NCI-H460 (cell line): ENCODE data around the gene ZNF534. TPM values are rescaled to one million over a fixed set of nuclear protein-coding genes. Genes with fewer than 3 reads are reported as not detected.
"Not testable (repeated sequence)": the region's sequence is repeated elsewhere in the genome, so short reads cannot be mapped to it uniquely, and the experiment has no call there.

Experiments used
- DNase-seq: peaks from one replicate; pipeline ENCODE4 v3.0.0-alpha.2; 2016; ENCODE audit warnings: low read depth; ENCODE audit errors: extremely low read depth
- polyA plus RNA-seq: library from polyadenylated mRNA; depleted of rRNA; stranded (reverse); fragments of >200 nt; gene quantifications from 2 replicates; pipeline ENCODE4 v1.2.3, GENCODE V29; 2014; cell fraction: nucleus; rRNA removed
- total RNA-seq: library from RNA; depleted of rRNA; stranded (reverse); fragments of >200 nt; shearing (Covaris generic); gene quantifications from 2 replicates; pipeline ENCODE4 v1.2.3, GENCODE V29; 2014; rRNA removed

The ZNF534 gene
- not detected in 2 replicates for total RNA-seq
- not detected in 2 replicates for polyA plus RNA-seq

DNA sequence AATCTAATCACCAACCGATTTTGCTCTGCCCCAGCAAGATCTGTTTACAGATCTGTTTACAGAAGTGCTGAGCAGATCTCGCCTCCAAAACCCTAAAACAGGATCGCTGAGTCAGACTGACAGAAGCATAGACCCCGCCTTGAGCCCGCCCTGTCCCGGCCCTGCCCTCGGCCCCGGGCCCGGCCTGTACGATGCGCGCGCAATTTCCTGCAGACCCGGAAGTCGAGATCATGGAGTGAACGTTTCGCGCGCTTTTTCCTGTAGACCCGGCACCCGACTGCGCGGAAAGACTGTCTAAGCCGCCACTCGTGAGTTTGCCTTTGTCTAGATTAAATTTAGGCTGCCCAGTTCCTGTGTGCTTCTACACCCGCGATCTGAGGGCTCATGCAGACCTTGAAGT lies at the start of gene ZNF534:
ZNF534 (plus strand) TSS at position 212 of the 400 bp plus-strand sequence. CDS start 2,327 bp downstream, outside the sequence.
- DNase-seq: no peak

DNA sequence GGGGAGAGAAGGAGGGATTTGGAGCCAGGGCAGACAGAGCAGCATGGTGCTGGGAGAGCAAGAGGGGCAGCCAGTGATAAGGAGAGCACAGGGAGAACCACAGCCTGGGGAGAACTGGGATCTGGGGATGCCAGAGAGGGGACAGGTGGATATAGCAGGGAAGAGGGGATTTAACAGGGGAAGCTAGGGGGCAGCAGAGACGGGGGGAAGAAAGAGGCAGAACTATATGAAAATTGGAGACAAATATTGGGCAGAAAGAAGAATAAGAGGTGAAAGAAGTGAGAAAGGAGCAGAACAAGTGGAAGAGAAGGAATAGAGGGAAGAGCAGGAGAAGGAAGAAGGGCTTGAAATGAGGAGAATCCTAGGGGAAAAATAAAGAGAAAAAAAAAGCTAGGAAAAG lies 37.8 kb upstream of the ZNF534 start:
- no peak for DNase-seq

DNA sequence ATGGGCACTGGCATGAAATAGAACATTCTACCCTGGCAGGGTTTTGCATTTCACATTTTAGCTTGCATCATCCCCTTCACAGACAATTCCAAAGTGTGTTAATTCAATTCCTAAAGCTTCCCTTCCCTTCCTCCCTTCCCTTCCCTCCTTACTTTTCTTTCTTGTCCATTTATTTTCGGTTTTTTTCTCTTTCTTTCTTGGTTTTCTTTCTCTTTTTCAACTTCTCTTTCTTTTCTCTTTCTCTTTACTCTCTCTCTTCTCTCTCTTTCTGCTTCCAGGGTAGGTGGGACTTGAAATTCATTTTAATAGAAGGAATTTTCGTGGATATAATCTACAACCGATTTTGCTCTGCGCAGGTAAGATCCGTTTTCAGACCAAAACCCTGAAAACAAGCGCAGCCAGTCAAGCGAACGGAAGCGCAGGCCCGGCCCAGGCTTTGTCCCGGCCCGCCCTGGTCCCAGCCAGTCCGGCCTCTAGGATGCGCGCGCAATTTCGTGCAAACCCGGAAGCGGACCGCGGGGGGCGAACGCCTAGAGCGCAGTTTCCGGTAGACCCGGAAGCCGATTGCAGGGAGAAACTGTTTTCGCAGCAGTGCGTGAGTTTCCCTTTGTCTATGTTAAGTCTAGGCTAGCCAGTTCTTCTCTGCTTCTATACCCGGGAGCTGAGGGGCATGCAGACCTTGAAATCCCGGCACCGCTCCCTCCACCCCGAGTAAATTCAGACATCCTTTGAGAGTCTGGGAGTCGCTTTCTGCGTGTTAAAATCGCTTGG lies 31.5 kb upstream of the ZNF534 start, which contains the start of gene ZNF528:
ZNF528 (plus strand) TSS at position 540 of the 771 bp plus-strand sequence. CDS start 4,165 bp downstream, outside the sequence.
- peak; percentile 39 for DNase-seq

DNA sequence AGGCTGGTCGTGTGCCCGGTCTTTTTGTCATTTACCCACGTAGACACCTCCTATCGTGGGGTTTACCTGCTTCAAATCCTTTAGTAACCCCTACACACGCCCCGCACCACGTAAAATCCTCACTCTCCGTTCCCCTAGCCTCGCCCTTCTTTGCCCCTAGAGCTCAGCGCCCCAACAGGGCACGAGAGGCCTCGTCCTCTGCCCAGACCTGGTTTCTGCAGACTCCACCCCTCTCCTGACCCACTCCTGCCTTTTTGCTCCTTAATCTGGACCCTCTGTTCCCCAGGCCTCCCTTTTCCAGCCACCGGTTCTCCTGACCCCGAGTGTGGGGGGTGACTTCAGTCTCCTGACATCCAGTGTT lies 30.9 kb upstream of the ZNF534 start:
- DNase-seq: no peak

DNA sequence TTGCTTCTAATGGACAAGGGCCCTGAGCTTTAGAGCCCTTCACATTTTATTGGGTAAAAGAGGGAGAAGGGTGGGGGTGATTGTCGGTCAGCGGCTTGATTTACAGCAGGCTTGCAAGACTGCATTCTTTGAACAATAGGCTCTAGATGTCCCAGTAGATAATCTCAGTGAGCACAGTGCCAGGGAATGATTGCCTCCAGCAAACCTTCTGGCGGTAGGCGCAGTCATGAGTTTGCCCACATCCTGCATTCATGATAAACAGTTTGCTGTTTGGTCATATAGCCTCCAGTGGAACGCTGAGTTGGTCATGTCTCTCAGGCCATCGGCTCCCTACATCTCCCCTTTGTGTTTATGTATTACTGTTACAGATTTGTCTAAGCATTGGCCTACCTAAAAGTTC lies 18.7 kb upstream of the ZNF534 start:
- DNase-seq: no peak

DNA sequence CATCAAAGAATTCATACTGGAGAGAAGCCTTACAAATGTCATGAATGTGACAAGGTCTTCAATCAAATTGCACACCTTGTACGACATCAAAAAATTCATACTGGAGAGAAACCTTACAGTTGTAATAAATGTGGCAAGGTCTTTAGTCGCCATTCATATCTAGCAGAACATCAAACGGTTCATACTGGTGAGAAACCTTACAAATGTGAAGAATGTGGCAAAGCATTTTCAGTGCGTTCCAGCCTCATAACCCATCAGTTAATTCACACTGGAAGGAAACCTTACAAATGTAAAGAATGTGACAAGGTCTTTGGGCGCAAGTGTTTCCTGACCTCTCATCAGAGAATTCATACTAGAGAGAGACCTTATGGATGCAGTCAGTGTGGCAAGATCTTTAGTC lies 13.2 kb upstream of the ZNF534 start:
- no peak for DNase-seq

DNA sequence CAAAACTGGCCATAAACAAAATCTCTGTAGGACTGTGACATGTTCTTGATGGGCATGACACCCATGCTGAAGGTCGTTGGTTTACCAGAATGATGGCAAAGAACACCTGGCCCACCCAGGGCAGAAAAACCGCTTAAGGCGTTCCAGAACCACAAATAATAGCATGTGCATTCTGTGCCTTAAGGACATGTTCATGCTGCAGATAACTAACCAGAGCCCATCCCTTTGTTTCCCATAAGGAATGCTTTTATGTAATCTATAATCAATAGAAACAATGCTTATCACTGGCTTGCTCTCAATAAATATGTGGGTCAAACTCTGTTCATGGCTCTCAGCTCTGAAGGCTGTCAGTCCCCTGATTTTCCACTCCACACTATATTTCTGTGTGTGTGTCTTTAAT lies 13.2 kb downstream of the ZNF534 start:
- DNase-seq: no peak

DNA sequence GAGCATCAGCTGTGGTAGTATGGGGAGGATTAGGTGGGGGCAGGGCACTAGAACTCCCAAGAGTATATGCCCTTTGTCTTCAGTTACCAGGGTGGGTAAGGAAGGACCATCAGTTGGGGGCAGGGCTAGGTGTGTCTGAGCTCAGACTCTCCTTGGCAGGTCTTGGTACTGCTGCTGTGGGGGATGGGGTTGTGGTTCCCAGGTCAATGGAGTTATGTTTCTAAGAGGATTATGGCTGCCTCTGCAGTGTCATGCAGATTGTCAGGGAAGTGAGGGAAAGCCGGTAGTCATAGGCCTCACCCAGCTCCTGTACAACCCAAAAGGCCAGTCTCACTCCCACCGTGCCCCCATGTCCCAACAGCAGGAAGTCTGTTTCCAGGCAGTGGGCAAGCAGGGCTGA lies 15.6 kb downstream of the ZNF534 start:
- DNase-seq: no peak

DNA sequence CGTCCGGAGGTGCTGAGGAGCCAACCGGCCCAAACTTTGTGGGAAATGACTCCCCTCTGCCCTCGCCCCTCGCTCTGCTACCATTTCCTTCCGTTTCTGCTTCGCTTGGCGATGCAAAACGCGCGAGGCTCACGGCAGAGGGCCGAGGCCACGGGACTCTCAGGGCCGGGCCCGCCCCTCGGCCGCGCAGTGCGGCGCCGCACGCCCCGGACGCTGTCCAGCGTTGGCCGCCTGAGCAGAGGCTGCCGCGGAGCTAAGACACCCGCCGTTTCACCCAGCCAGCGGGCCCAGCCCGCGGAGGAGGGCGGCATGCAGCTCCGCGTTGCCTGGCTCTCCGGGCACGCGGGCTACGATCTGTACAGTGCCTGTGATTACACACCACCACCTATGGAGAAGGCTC lies 22.3 kb downstream of the ZNF534 start:
- DNase-seq: no peak

DNA sequence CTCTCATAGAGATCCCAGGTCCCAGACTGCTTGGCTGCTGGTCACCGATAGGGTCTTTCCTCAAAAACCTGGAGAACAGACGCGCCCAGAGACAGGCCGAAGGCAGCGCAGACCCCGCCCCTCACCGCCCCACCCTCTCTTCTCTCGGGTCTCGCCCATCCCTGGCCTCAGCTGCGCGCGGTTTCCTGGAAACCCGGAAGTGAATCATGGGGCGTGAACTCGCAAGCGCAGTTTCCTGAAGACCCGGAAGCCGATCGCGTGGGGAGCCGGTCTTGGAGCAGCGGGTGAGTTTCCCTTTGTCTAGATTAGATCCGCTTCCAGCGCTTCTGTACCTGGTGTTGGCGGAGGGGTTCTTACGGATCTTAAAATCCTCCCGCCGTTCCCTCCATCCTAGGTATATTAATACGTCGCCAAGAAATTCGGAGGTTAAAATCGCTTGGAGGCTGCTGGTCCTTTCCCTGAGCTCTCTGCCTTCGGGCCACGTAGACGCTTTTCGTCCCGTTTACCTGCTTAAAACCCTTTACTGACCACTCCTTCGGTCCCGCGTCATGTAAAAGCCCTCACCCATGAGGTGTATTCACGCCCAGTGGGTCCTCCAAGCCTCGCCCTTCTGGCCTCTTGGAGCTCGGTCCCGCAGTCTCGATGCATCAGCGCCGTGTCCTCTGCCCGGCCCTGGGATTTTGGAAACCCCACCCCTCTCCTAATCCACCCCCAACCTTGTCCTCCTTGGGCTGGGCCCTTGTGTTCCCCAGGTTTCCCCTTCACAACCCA lies 24.6 kb downstream of the ZNF534 start, which contains the start of gene ZNF578:
ZNF578 (plus strand) TSS at position 230 of the 771 bp plus-strand sequence. CDS start 48,293 bp downstream, outside the sequence.
- no peak for DNase-seq

DNA sequence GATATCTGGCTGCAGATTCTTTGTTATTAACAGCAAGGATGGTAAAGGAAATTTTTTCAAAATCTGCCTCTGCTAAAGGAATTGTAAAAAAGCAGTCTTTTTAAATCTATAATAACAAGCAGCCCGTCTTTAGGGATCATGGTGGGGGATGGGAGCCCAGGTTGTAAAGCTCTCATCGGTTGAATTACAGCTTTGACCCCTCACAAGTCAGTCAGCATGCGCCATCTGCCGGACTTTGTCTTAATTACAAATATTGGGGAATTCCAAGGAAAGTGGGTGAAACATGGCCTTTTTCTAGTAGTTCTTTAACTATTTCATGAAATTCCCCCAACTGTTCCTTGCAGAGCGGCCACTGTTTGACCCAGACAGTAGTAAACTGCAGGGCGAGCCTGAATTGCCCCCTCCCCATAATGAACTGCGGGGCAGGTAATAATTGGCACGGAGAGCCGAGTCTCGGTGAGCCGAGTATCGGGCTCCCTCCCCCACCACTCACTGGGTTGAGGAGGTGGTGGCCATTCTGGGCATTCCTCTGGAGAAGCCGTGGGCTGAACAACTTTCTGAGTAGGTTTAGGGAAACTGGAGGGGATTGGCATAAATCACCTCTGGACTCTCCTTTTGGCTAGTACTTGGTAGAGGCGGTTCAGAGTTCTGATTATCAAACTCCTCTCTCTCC lies 36.0 kb downstream of the ZNF534 start:
- DNase-seq: no peak

DNA sequence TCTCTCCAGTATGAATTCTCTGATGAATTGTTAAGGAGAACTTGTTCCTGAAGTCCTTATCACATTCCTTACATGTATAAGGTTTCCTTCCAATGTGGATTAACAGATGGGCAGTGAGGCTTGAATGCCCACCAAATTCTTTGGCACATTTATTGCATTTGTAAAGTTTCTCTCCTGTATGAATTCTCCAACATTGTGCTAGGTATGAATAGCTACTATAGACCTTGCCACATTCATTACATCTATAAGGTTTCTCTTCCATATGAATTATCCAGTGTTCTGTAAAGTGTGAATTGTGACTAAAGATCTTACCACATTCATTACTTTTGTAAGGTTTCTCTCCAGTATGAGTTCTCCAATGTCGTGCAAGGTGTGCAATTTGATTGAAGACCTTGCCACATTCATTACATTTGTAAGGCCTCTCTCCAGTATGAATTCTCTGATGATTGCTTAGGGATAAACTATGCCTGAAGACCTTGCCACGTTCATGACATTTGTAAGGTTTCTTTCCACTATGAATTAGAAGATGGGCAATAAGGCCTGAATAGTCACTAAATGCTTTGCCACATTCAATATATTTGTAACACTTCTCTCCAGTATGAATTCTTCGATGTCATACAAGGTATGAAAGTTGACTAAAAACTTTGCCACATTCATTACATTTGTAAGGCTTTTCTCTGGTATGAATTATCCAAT lies 44.9 kb downstream of the ZNF534 start:
- DNase-seq: no peak

DNA sequence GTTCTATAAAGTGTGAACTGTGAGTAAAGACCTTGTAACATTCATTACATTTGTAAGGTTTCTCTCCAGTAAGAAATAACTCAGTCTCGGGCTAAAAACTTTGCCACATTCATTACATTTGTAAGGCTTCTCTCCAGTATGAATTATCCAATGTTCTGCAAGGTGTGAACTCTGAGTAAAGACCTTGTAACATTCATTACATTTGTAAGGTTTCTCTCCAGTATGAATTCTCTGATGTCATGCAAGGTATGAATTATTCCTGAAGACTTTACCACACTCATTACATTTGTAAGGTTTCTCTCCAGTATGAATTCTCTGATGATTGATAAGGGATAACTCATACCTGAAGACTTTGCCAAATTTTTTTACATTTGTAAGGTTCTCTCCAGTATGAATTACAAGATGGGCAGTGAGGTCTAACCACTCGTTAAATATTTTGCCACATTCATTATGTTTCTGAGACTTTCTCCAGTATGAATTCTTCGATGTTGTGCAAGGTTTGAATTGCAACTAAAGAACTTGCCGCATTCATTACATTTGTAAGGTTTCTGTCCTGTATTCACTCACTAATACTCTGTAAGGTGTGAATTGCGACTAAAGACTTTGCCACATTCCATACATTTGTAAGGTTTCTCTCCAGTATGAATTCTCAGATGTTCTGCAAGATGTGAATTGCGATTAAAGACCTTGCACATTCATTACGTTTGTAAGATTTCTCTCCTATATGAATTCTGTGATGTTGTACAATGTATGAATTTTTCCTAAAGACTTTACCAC lies 45.6 kb downstream of the ZNF534 start:
- no peak for DNase-seq

DNA sequence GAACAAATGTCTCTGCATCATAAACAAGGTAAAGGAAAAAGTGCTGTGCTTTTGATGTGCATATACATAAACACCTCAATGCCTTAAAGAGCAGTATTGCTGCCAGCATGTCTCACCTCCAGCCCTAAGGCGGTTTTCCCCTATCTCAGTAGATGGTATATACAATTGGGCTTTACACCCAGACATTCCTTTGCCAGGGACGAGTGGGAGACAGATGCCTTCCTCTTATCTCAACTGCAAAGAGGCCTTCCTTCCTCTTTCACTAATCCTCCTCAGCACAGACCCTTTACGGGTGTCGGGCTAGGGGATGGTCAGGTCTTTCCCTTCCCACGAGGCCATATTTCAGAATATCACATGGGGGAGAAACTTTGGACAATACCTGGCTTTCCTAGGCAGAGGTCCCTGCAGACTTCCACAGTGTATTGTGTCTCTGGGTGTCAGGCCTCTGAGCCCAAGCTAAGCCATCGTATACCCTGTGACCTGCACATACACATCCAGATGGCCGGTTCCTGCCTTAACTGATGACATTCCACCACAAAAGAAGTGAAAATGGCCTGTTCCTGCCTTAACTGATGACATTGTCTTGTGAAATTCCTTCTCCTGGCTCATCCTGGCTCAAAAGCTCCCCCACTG lies 55.3 kb downstream of the ZNF534 start:
- DNase-seq: not testable (repeated sequence)

DNA sequence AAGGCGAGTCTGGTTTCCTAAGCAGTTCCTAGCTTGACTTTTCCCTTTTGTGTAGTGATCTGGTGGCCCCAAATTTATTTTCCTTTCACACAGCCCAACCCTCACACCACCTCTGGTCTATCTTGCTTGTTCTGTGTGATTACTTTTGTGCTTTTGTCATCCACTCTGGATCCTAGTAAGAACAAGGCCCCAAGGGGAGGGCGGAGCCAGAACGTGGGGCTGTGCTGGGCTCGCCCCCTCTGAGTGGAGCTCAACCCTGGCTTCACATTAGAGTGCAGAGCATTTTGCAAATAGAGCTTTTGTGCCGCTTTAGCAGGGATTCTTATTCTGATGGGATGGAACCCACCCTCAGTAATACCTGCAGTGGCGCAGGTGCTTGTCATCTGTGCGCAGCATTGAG lies 56.1 kb downstream of the ZNF534 start:
- DNase-seq: not testable (repeated sequence)

DNA sequence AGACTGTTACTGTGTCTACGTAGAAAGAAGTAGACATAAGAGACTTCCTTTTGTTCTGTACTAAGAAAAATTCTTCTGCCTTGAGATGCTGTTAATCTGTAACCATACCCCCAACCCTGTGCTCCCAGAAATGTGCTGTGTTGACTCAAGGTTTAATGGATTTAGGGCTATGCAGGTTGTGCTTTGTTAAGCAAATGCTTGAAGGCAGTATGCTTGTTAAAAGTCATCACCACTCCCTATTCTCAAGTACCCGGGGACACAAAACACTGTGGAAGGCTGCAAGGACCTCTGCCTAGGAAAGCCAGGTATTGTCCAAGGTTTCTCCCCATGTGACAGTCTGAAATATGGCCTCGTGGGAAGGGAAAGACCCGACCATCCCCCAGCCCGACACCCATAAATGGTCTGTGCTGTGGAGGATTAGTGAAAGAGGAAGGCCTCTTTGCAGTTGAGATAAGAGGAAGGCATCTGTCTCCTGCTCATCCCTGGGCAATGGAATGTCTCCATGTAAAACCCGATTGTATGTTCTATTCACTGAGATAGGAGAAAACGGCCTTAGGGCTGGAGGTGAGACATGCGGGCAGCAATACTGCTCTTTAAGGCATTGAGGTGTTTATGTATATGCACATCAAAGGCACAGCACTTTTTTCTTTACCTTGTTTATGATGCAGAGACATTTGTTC lies 56.8 kb downstream of the ZNF534 start:
- not testable (repeated sequence) for DNase-seq

DNA sequence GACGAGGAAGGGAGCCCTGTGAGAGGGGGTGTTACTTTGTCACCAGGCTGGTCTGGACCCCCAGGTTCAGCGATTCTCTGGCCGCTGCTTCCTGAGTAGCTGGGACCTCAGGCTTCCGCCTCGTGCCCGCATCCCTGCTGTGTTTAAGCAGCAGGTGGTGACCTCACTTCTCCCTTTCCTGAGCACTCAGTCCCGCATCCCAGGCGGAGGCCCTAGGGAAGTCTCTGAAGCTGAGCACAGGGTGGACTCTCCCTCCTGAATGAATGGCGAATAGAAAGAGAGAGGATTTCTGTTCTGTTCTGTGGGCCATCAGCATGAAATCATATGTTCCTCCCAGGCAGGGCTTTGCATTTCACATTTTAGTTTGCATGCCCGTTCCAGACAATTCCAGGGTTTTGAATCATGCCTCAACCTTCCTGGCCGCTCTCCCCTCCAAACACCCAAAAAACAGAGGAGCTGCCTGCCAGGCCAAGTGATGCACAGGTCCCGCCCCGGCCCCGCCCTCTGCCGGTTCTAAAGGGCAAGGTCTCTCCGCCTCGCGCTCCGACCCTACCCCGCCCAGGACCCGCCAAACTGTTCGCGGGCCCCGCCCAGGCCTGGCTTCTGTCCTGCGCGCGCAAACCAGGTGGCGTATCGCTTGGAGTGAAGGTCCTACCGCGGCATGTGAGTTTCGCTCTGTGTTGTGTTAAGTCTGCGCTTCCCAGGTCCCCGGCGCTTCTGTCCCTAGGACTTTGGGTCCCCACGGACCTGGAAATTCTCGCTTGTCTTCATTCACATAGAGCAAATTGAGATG lies 63.4 kb downstream of the ZNF534 start:
- DNase-seq: no peak

DNA sequence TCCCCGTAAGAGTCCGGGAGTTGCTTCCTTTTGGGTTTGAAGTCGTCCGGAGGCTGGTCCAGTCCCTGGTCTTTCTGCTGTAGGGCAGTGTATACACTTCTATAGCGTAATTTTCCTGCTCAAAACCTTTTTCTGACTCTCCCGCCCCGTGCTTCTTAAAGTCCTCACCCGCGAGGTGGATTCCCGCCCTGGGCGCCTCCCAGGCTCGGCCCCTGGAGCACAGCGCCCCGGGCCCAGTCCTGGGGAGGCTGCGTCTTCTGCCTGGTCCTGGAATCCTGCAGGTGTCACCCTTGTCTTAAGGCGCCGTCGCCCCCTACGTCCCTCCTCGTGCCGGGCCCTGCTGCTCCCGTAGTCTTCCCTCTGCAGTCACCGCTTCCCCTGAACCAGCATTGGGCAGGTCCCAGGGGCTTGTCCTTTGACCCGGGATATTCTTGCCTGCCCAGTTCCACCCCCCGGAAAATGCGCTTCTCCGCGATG lies 64.1 kb downstream of the ZNF534 start:
- DNase-seq: no peak
